NT2/D1 (cell line): ENCODE results near the gene HOXB9.

ENCODE experiments used
- SUZ12 ChIP-seq: IDR thresholded peaks from 2 replicates; pipeline ENCODE4 v1.6.1; 2011; ENCODE audit not compliant: insufficient read length, insufficient read depth; ENCODE audit errors: extremely low read depth
- YY1 ChIP-seq: IDR thresholded peaks from 2 replicates; pipeline ENCODE4 v1.6.1; 2011; ENCODE audit not compliant: insufficient read length, insufficient read depth
- ZNF274 ChIP-seq: IDR thresholded peaks from 2 replicates; pipeline ENCODE4 v1.6.1; 2011; ENCODE audit warnings: mild to moderate bottlenecking, low read depth, low read length

DNA sequence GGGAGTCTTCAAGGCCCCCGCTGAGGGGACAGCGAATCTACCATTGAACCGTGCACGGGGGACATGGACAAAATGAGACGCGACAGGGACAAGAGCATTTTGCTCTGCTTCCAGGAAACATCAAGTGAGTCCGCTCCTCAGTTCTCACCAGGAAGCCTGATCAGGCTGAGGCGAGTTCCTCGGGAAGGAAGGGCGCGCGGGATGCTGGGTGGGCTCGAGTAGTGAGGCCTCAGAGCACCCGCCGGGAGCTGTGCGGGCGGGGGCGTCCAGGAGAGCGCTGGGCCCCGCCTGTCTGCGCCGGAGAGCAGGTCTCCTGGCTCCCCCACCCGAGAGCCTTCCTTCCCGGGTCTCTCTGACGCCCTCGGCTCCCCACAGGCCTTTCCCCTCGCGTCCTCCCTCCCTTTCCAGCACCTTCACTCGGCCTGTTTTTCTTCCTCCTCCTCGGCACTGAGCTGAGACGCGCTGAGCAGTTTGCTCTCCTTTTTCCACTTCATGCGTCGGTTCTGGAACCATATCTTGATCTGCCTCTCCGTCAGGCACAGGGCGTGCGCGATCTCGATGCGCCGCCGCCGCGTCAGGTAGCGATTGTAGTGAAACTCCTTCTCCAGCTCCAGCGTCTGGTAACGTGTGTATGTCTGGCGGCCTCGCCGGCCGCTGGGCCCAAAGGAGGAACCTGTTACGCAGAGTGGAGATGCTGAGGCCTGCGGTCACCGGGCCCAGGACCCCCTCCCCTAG, 30.0 kb downstream of the HOXB9 start:
- TF ChIP-seq SUZ12 = peak; percentile 85
- TF ChIP-seq ZNF274 = no peak
- TF ChIP-seq YY1 = no peak
